Measurements from ENCODE around the gene LUC7L.

Gene LUC7L

DNA sequence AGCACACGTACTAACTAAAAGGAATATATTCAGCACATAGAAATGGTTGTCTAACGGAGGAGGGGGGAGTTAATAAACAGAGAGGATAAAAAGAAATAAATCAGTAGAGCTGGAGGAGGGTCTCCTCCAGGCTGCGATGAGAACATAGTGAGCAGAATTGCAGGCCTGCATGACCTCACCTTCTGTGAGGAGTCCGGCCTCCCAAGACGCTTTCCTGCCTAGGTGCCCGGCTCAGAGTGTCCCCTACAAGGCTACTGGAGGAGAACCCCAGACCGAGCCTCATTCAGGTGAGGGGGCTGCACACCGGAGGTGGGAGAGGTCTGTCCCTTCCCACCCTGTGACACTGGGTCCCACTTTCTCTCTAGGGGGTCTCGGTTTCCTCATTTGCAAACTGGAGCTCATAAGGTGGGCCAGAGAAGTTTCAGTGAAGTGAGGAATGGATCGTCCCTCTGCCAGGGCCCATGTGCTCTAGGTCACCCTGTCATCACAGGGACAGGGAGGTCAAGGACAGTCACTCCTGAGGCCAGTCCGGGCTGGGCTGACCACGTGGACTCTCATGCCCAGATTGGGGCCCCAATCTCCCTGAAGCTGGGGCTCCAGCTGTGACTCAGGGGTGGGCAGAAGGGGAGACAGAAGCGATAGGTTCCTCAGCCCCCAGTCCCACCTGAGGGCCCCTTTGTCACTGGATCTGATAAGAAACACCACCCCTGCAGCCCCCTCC lies 66.8 kb downstream of the LUC7L start:
- TF ChIP-seq EP300 (IDR thresholded peaks at IDR 0.05; ENCODE audit: borderline replicate concordance), result no peak
- no peak for TF ChIP-seq TAF1 (IDR thresholded peaks at IDR 0.05; ENCODE audit: low read depth)
- no peak for TF ChIP-seq RAD21 (IDR thresholded peaks at IDR 0.05; ENCODE audit: low read depth)
- TF ChIP-seq YY1 (IDR thresholded peaks at IDR 0.05; ENCODE audit: low read depth), result no peak
- TF ChIP-seq, protein P1, sequence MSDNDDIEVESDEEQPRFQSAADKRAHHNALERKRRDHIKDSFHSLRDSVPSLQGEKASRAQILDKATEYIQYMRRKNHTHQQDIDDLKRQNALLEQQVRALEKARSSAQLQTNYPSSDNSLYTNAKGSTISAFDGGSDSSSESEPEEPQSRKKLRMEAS (IDR thresholded peaks at IDR 0.05), result no peak
- TF ChIP-seq CREB1 (IDR thresholded peaks at IDR 0.05; ENCODE audit: low read depth), result no peak
- TF ChIP-seq, protein P2, sequence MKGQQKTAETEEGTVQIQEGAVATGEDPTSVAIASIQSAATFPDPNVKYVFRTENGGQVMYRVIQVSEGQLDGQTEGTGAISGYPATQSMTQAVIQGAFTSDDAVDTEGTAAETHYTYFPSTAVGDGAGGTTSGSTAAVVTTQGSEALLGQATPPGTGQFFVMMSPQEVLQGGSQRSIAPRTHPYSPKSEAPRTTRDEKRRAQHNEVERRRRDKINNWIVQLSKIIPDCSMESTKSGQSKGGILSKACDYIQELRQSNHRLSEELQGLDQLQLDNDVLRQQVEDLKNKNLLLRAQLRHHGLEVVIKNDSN (IDR thresholded peaks at IDR 0.05), result no peak
- TF ChIP-seq ZBTB7A (IDR thresholded peaks at IDR 0.05; ENCODE audit: low read depth), result no peak
- no peak for TF ChIP-seq TEAD4 (IDR thresholded peaks at IDR 0.05)
- TF ChIP-seq, protein P3, sequence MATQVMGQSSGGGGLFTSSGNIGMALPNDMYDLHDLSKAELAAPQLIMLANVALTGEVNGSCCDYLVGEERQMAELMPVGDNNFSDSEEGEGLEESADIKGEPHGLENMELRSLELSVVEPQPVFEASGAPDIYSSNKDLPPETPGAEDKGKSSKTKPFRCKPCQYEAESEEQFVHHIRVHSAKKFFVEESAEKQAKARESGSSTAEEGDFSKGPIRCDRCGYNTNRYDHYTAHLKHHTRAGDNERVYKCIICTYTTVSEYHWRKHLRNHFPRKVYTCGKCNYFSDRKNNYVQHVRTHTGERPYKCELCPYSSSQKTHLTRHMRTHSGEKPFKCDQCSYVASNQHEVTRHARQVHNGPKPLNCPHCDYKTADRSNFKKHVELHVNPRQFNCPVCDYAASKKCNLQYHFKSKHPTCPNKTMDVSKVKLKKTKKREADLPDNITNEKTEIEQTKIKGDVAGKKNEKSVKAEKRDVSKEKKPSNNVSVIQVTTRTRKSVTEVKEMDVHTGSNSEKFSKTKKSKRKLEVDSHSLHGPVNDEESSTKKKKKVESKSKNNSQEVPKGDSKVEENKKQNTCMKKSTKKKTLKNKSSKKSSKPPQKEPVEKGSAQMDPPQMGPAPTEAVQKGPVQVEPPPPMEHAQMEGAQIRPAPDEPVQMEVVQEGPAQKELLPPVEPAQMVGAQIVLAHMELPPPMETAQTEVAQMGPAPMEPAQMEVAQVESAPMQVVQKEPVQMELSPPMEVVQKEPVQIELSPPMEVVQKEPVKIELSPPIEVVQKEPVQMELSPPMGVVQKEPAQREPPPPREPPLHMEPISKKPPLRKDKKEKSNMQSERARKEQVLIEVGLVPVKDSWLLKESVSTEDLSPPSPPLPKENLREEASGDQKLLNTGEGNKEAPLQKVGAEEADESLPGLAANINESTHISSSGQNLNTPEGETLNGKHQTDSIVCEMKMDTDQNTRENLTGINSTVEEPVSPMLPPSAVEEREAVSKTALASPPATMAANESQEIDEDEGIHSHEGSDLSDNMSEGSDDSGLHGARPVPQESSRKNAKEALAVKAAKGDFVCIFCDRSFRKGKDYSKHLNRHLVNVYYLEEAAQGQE (IDR thresholded peaks at IDR 0.05; ENCODE audit: low read depth), result no peak
- no peak for TF ChIP-seq EGR1 (IDR thresholded peaks at IDR 0.05)

DNA sequence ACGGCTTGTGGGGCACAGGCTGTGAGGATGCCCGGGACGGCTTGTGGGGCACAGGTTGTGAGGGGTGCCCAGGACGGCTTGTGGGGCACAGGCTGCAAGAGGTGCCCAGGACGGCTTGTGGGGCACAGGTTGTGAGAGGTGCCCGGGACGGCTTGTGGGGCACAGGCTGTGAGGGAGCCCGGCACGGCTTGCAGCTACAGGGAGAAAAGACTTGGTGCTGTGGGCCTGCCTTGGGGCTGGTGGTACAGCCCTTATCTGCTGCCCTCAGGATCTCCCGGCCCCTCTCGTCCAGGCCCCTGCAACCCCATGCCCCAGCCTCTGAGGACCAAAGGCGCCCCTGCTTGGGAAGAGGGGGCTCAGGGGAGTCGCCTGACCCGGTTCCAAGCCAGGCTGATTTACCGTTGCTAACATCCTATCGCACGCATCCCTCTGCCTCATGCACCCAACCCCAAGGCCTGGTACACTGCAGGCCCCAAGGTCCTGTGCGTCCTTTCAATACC lies 68.5 kb downstream of the LUC7L start:
- TF ChIP-seq ZBTB7A (IDR thresholded peaks at IDR 0.05; ENCODE audit: low read depth) (no peak), CREB1 (IDR thresholded peaks at IDR 0.05; ENCODE audit: low read depth) (no peak)
- TF ChIP-seq, protein P1 (IDR thresholded peaks at IDR 0.05), result no peak

DNA sequence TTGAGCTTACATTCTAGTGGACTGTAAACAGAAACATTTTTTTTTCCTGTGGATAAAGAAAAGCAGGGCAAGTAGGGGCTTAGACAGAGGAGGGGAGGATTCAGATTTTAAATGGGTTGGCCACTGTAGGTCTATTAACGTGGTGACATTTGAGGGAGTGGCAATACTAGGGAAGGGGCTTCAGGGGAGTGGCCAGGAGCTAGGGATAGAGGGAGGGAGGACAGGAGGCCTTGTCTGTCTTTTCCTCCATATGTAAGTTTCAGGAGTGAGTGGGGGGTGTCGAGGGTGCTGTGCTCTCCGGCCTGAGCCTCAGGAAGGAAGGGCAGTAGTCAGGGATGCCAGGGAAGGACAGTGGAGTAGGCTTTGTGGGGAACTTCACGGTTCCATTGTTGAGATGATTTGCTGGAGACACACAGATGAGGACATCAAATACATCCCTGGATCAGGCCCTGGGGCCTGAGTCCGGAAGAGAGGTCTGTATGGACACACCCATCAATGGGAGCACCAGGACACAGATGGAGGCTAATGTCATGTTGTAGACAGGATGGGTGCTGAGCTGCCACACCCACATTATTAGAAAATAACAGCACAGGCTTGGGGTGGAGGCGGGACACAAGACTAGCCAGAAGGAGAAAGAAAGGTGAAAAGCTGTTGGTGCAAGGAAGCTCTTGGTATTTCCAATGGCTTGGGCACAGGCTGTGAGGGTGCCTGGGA lies 70.0 kb downstream of the LUC7L start:
- TF ChIP-seq EGR1 (IDR thresholded peaks at IDR 0.05) (no peak), NFIC (IDR thresholded peaks at IDR 0.05) (no peak), EP300 (IDR thresholded peaks at IDR 0.05; ENCODE audit: borderline replicate concordance) (no peak), TAF1 (IDR thresholded peaks at IDR 0.05; ENCODE audit: low read depth) (no peak), CEBPB (IDR thresholded peaks at IDR 0.05) (no peak), CREB1 (IDR thresholded peaks at IDR 0.05; ENCODE audit: low read depth) (no peak), YY1 (IDR thresholded peaks at IDR 0.05; ENCODE audit: low read depth) (no peak), TCF12 (IDR thresholded peaks at IDR 0.05; ENCODE audit: low read depth) (no peak), RAD21 (IDR thresholded peaks at IDR 0.05; ENCODE audit: low read depth) (no peak), FOXM1 (IDR thresholded peaks at IDR 0.05; ENCODE audit: borderline replicate concordance, low read depth) (no peak), ZBTB7A (IDR thresholded peaks at IDR 0.05; ENCODE audit: low read depth) (no peak), TEAD4 (IDR thresholded peaks at IDR 0.05) (no peak)
- TF ChIP-seq, protein P1 (IDR thresholded peaks at IDR 0.05), result no peak
- TF ChIP-seq, protein P2 (IDR thresholded peaks at IDR 0.05), result no peak
- TF ChIP-seq, protein P3 (IDR thresholded peaks at IDR 0.05; ENCODE audit: low read depth), result no peak

DNA sequence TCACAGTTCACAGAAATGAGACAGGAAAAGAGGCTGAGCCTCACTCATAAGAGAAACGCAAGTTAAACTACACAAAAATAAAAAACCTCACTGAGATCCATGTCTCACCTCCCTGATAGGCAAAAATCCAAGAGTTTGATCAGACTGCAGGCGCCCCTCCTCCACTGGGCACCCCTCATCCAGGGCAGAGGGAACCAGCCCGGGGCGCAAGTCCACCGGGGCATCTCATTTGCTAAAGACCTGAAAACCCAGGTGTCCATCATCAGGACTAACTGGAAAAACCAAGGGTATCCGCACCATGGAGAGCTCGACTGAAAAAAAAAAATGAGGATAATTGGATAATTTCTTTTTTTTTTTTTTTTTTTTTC lies 74.2 kb downstream of the LUC7L start:
- TF ChIP-seq CEBPB (IDR thresholded peaks at IDR 0.05) (no peak), NFIC (IDR thresholded peaks at IDR 0.05) (no peak), FOXM1 (IDR thresholded peaks at IDR 0.05; ENCODE audit: borderline replicate concordance, low read depth) (no peak), TCF12 (IDR thresholded peaks at IDR 0.05; ENCODE audit: low read depth) (no peak), YY1 (IDR thresholded peaks at IDR 0.05; ENCODE audit: low read depth) (no peak), TAF1 (IDR thresholded peaks at IDR 0.05; ENCODE audit: low read depth) (no peak), EP300 (IDR thresholded peaks at IDR 0.05; ENCODE audit: borderline replicate concordance) (no peak)
- TF ChIP-seq, protein P1 (IDR thresholded peaks at IDR 0.05), result no peak
- TF ChIP-seq, protein P3 (IDR thresholded peaks at IDR 0.05; ENCODE audit: low read depth), result no peak
